PC-9 (cell line): ENCODE data around the gene HGF.

ENCODE experiments used
- EZH2 ChIP-seq: fragments of 200-600 bp; sonication (generic); IDR thresholded peaks from 2 replicates; pipeline ENCODE4 v1.8.0; 2017; ENCODE audit warnings: antibody characterized with exemption, low read depth
- TF ChIP-seq, protein P1 (sequence below): fragments of 200-600 bp; sonication (generic); conservative IDR thresholded peaks from 2 replicates; pipeline ENCODE4 v1.6.1; 2017; ENCODE audit warnings: mixed run types, antibody characterized with exemption, mild to moderate bottlenecking, moderate library complexity

DNA sequence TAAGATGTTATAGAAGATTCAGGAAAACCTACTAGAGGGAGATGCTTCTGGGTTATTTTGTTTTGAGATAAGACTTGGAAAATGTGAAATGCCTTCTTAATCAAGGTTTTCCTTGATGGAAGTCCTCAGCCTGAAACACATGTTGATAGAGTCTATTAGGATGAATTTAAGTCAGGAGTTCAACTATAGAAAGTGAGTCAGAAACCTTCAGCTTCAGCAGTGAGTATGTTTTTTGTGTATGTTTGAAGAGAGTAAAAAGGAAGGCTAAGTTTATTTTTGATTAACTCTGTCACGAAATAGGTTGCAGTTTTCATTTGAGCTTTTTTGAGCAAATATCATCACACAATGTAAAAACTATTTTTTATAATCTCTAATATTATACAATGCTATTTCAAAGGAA, 114.6 kb downstream of the HGF start:
- TF ChIP-seq, protein P1, sequence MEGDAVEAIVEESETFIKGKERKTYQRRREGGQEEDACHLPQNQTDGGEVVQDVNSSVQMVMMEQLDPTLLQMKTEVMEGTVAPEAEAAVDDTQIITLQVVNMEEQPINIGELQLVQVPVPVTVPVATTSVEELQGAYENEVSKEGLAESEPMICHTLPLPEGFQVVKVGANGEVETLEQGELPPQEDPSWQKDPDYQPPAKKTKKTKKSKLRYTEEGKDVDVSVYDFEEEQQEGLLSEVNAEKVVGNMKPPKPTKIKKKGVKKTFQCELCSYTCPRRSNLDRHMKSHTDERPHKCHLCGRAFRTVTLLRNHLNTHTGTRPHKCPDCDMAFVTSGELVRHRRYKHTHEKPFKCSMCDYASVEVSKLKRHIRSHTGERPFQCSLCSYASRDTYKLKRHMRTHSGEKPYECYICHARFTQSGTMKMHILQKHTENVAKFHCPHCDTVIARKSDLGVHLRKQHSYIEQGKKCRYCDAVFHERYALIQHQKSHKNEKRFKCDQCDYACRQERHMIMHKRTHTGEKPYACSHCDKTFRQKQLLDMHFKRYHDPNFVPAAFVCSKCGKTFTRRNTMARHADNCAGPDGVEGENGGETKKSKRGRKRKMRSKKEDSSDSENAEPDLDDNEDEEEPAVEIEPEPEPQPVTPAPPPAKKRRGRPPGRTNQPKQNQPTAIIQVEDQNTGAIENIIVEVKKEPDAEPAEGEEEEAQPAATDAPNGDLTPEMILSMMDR, result no peak
- no peak for TF ChIP-seq EZH2
